ENCODE results near the gene SAP30.

DNA sequence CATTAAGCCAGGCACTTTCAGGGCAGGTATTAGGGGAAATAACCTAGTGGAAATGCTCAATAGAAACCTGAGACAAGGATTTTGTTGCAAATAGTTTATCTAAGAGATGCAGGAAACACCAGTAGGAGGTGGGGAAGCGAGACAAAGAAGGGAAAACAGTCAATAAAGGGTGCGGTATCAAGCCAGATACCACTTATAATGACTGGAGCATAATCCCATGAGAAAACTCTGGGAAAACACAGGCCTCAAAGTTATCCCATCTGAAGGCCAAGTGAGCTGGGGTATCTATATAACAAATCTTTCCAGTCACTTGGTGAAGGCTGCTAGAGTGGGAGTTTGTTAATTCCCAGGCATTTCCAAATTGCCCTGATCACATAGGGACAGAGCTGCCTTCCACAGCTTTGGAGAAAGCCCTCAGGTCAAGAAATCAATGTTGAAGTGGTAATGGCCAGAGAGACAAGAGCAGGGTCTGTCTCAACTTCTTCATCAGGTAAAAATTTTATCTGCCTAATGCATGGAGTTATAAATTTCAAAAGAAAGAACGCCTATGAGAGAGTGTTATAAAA, 26.8 kb upstream of the SAP30 start:
- TF ChIP-seq CTCF (optimal IDR thresholded peaks at IDR 0.05 in 1 of 3, IDR thresholded peaks at IDR 0.05 in 1 of 3, conservative IDR thresholded peaks at IDR 0.05 in 1 of 3; ENCODE audit: extremely low read depth in 1 of 3, insufficient read depth in 2 of 3, low read length in 3 of 3) (no peak), EZH2 (IDR thresholded peaks at IDR 0.05; ENCODE audit: low read length) (no peak)

All from keratinocyte (primary cell).